Panc1 (cell line): ENCODE data around the gene CTTNBP2. TPM values are rescaled to one million over a fixed set of nuclear protein-coding genes. Genes with fewer than 3 reads are reported as not detected.

ENCODE experiments used
- ATAC-seq: fragments of 200-7000 bp; cut with Tn5 transposase; 2 replicates; pipeline ENCODE4 v1.9.1; 2020; ENCODE audit warnings: mild to moderate bottlenecking, moderate library complexity
- BruUV-seq: library from RNA; stranded (reverse); fragments of 400-500 nt; replicated peaks from 2 replicates; lab custom pipeline; 2021; lab: Mats Ljungman, UMichigan
- CTCF ChIA-PET: fragments of 300-600 bp; sonication (Branson Sonifier 250); formaldehyde crosslinking; loops from one replicate; lab custom pipeline; 2022; ENCODE audit warnings: antibody characterized with exemption; lab: Charles Lee
- POLR2A ChIA-PET: fragments of 300-600 bp; sonication (Branson Sonifier 250); formaldehyde crosslinking; loops from one replicate; lab custom pipeline; 2022; ENCODE audit warnings: antibody characterized with exemption; lab: Charles Lee
- DNase-seq: peaks from one replicate; pipeline ENCODE4 v3.0.0-alpha.2; 2010; ENCODE audit warnings: low read depth, low spot score
- H3K27ac ChIP-seq: 2 replicates; pipeline ENCODE4 v1.5.1; 2011; ENCODE audit warnings: mild to moderate bottlenecking, low read length, inconsistent platforms
- H3K27me3 ChIP-seq: fragments of 200-500 bp; sonication (Bioruptor generic); 2 replicates; pipeline ENCODE4 v1.6.0; 2014; ENCODE audit warnings: low read length, inconsistent platforms; ENCODE audit not compliant: control insufficient read depth, insufficient read depth
- H3K36me3 ChIP-seq: fragments of 200-500 bp; sonication (Bioruptor generic); 2 replicates; pipeline ENCODE4 v1.5.1; 2014; ENCODE audit warnings: inconsistent platforms, mild to moderate bottlenecking, low read length, moderate library complexity; ENCODE audit not compliant: control insufficient read depth, insufficient read depth
- H3K4me1 ChIP-seq: 2 replicates; pipeline ENCODE4 v1.5.1; 2011; ENCODE audit warnings: inconsistent platforms, mild to moderate bottlenecking, low read length, moderate library complexity; ENCODE audit not compliant: control insufficient read depth, insufficient read depth
- H3K4me3 ChIP-seq, 2 experiments: 2 replicates each; pipeline ENCODE4 v1.5.1; 2011 to 2012; ENCODE audit warnings: low read depth in 2 of 2, low read length in 2 of 2, mild to moderate bottlenecking in 2 of 2, inconsistent platforms in 1 of 2, moderate library complexity in 1 of 2
- H3K9me3 ChIP-seq: fragments of 200-500 bp; sonication (Bioruptor generic); 2 replicates; pipeline ENCODE4 v1.5.1; 2014; ENCODE audit warnings: low read depth, mild to moderate bottlenecking, inconsistent platforms, low read length, moderate library complexity; ENCODE audit not compliant: control insufficient read depth, insufficient read depth
- CTCF ChIP-seq: fragments of 450-650 bp; IDR thresholded peaks from 2 replicates; pipeline ENCODE4 v1.5.1; 2017; ENCODE audit warnings: mild to moderate bottlenecking
- POLR2AphosphoS5 ChIP-seq: IDR thresholded peaks from 2 replicates; pipeline ENCODE4 v1.6.1; 2012; ENCODE audit warnings: mild to moderate bottlenecking, low read depth, low read length, moderate library complexity
- REST ChIP-seq, 2 experiments: IDR thresholded peaks; 2 replicates each; pipeline ENCODE4 v1.6.1; 2011 to 2012; ENCODE audit warnings: low read depth in 2 of 2, control low read depth in 1 of 2, low read length in 1 of 2, mild to moderate bottlenecking in 1 of 2, moderate library complexity in 1 of 2; ENCODE audit not compliant: insufficient read depth in 1 of 2
- SIN3A ChIP-seq: IDR thresholded peaks from 2 replicates; pipeline ENCODE4 v1.6.1; 2012; ENCODE audit warnings: low read depth, mild to moderate bottlenecking, low read length, moderate library complexity, borderline replicate concordance; ENCODE audit not compliant: insufficient read depth
- TCF7L2 ChIP-seq: IDR thresholded peaks from 2 replicates; pipeline ENCODE4 v1.6.1; 2011; ENCODE audit warnings: mild to moderate bottlenecking, low read depth, low read length, inconsistent platforms
- in situ Hi-C: cut with HindIII; loops from 2 replicates; pipeline ENCODE4 v1.10.0; 2016; ENCODE audit warnings: low sequenced_read_pairs, low pct_unique_long_range_greater_than_20kb
- intact Hi-C: fragments of 100-400 bp; cut with micrococcal nuclease; formaldehyde crosslinking; loops from one replicate; pipeline ENCODE4 v1.10.0; 2022; ENCODE audit not compliant: unreplicated experiment
- total RNA-seq: library from RNA; stranded (reverse); gene quantifications from one replicate; pipeline ENCODE4 v1.2.1, GENCODE V29; 2021; ENCODE audit not compliant: unreplicated experiment

CTTNBP2 gene
- total RNA-seq, 1 experiment from 2014 or later: 1.0 TPM

DNA sequence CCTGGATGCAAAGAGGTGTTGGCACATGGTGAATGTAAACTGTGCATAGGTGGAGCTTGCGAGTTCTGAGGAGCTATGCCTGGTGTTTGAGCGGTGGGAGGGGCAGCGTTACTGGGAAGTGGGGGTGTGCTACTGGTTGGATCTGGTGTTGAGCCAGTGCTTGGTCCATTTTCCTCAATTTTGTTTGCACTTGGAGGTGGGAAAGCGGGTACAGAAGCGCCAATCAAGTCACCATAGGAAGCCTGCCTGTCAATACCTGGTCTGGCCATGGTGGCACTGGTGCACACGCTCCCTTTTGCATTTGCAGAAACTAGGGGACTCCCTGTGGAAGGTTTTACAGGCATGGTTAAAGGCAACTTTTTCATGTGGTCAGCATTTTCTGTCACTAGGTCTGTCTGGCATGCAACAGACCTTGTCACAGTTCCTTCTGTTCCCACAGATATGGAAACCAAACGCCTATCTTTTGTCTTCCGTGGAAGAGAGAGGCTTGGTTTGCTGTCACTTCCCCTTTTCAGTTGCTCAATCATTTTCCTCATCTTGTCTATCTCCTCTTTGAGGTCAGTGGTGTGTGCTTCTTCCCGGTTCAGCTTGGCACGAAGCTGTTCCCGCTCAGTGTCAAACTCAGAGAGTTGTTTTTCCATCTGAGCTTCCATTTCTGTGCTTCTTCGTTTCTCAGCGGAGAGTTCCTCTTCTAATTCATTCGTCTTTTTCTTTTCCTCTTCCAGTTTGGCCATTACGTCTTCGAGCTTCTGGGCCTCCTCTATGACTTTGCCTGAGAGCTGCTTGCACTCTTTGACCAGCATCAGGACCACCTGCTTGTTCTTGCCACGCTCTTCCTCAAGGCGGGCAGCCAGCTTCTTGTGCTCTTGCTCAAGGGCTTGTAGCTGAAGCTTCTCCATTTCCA lies 81.1 kb downstream of the CTTNBP2 start:
- no peaks in the 10 kb centered on the region for H3K36me3 ChIP-seq
- no peaks in the 10 kb centered on the region for H3K4me1 ChIP-seq
- no peak overlapping the region for H3K27ac ChIP-seq
- ATAC-seq (no peak; the same call in 1 of the 2 replicates), DNase-seq (no peak)
- ChIA-PET POLR2A (no interaction called here), CTCF (no interaction called here)
- H3K4me3 ChIP-seq: no peak overlapping the region
- intact Hi-C loops: no loop called here
- H3K9me3 ChIP-seq: no peaks in the 10 kb centered on the region
- in situ Hi-C loops: no loop called here
- no TSS peak for BruUV-seq
- 0 out of 2 replicates have a peak, but pooled peaks cover under 1% of the 10 kb centered on the region for H3K27me3 ChIP-seq
- TF ChIP-seq CTCF (0 out of 2 replicates have a peak, but pooled peaks have one; percentile 5), SIN3A (no peak), TCF7L2 (no peak), REST (IDR thresholded peaks at IDR 0.05; ENCODE audit: insufficient read depth in 1 of 2, low read depth in 2 of 2, low read length in 1 of 2) (no peak)

- ATAC-seq (no peak), DNase-seq (no peak)
- ChIA-PET POLR2A (no interaction called here), CTCF (no interaction called here)
- Histone ChIP-seq H3K9me3 (no peaks in the 10 kb centered on the region), H3K27me3 (peaks cover 6% of the 10 kb centered on the region; the same call in 1 of the 2 replicates), H3K27ac (no peak overlapping the region), H3K4me1 (no peaks in the 10 kb centered on the region), H3K36me3 (no peaks in the 10 kb centered on the region), H3K4me3 (no peak overlapping the region)
- no peak for TF ChIP-seq REST (IDR thresholded peaks at IDR 0.05; ENCODE audit: insufficient read depth in 1 of 2, low read depth in 2 of 2, low read length in 1 of 2)
- TF ChIP-seq SIN3A: no peak
- no peak for TF ChIP-seq TCF7L2
- no peak for TF ChIP-seq CTCF
- TF ChIP-seq POLR2AphosphoS5: no peak
- intact Hi-C loops: no loop called here
- BruUV-seq: no TSS peak
- in situ Hi-C loops: no loop called here
These were observed 82.5 kb downstream of the CTTNBP2 start for GRCh38 chr7:117790731-117791130.
